ENCODE data around the gene GJA3.

The GJA3 gene

GRCh38 chr13:20102525-20103180 lies 58.2 kb downstream of the GJA3 start:
- in situ Hi-C loops (cut with MboI; ENCODE audit: low sequenced_read_pairs): no loop called here

GRCh38 chr13:20101467-20102316 lies 59.2 kb downstream of the GJA3 start:
- in situ Hi-C loops (cut with MboI; ENCODE audit: low sequenced_read_pairs): no loop called here

GRCh38 chr13:20099319-20099718 lies 61.5 kb downstream of the GJA3 start:
- in situ Hi-C loops (cut with MboI; ENCODE audit: low sequenced_read_pairs): loop anchor here (10.0 kb wide), 1 partner anchor 65 kb away; the partner anchor contains the start of gene GJA3

- in situ Hi-C loops (cut with MboI; ENCODE audit: low sequenced_read_pairs): loop anchor here (10.0 kb wide), 1 partner anchor 71 kb away; the partner anchor contains the start of gene GJA3
These were observed 66.9 kb downstream of the GJA3 start for GRCh38 chr13:20093951-20094350.

- in situ Hi-C loops (cut with MboI; ENCODE audit: low sequenced_read_pairs): loop anchor here (10.0 kb wide), 1 partner anchor 74 kb away; the partner anchor contains the start of gene GJA3
These were observed 70.5 kb downstream of the GJA3 start for GRCh38 chr13:20090349-20090748.
